Measurements from ENCODE around the gene TMEM18. TPM values are rescaled to one million over a fixed set of nuclear protein-coding genes. Genes with fewer than 3 reads are reported as not detected.

The TMEM18 gene
- polyA plus RNA-seq, 1 of the 3 experiments (the other 2 are of a cell fraction) = 29.3 TPM

DNA sequence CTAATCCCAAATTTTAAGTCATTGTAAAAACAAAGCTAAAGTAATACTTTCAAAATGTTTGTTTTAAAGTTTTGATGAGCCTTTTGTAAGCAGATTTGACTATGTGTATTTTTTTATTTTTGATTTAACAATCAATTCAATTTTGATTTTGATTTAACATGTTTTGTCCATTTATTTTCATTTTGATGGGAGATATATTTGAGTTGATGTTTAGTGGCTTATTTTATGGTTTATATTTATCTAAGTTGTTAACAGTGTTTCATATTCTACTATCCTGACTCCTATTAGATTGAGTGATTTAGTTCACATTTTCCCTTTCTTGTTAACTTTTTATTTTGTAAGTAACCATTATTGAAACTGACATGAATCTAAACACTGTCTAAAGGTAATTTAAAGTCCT is 44.7 kb downstream of the TMEM18 start:
- no peaks in the 10 kb centered on the region for H4K20me1 ChIP-seq (ENCODE audit: insufficient read depth)
- H3K9ac ChIP-seq = no peak overlapping the region
- H3K27ac ChIP-seq (ENCODE audit: low read depth in 2 of 2, low read length in 1 of 2) = no peak overlapping the region
- H3K4me1 ChIP-seq (ENCODE audit: control insufficient read depth in 1 of 2, insufficient read depth in 2 of 2, low read depth in 1 of 2, low read length in 1 of 2) = peaks cover 0 to 18% of the 10 kb centered on the region in 2 experiments; a peak in 2 of 4 replicates
- ChIA-PET POLR2A (no interaction called here), CTCF (no interaction called here)
- H3K27me3 ChIP-seq (ENCODE audit: insufficient read depth) = no peaks in the 10 kb centered on the region
- no peaks in the 10 kb centered on the region for H3F3A ChIP-seq (replicated peaks; ENCODE audit: insufficient read depth)
- no peaks in the 10 kb centered on the region; the same call in 1 of the 2 replicates for H3K9me3 ChIP-seq
- H3K4me2 ChIP-seq = no peak overlapping the region
- no peak overlapping the region for H2AFZ ChIP-seq (ENCODE audit: low read depth)
- no peak for DNase-seq
- TF ChIP-seq, protein P1, sequence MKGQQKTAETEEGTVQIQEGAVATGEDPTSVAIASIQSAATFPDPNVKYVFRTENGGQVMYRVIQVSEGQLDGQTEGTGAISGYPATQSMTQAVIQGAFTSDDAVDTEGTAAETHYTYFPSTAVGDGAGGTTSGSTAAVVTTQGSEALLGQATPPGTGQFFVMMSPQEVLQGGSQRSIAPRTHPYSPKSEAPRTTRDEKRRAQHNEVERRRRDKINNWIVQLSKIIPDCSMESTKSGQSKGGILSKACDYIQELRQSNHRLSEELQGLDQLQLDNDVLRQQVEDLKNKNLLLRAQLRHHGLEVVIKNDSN (IDR thresholded peaks at IDR 0.05; ENCODE audit: borderline replicate concordance, low read depth) = no peak
- no peak for TF ChIP-seq GABPA (IDR thresholded peaks at IDR 0.05; ENCODE audit: low read depth)
- TF ChIP-seq, protein P2, sequence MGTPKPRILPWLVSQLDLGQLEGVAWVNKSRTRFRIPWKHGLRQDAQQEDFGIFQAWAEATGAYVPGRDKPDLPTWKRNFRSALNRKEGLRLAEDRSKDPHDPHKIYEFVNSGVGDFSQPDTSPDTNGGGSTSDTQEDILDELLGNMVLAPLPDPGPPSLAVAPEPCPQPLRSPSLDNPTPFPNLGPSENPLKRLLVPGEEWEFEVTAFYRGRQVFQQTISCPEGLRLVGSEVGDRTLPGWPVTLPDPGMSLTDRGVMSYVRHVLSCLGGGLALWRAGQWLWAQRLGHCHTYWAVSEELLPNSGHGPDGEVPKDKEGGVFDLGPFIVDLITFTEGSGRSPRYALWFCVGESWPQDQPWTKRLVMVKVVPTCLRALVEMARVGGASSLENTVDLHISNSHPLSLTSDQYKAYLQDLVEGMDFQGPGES (IDR thresholded peaks at IDR 0.05; ENCODE audit: low read depth, low read length) = no peak
- no peak for TF ChIP-seq YY1 (IDR thresholded peaks at IDR 0.05; ENCODE audit: low read depth)
- no peak for TF ChIP-seq RFX5 (IDR thresholded peaks at IDR 0.05; ENCODE audit: low read length)
- TF ChIP-seq SMC3 (IDR thresholded peaks at IDR 0.05; ENCODE audit: low read depth, low read length) = no peak
- TF ChIP-seq TAF1 (IDR thresholded peaks at IDR 0.05; ENCODE audit: borderline replicate concordance, low read depth, low read length) = no peak
- TF ChIP-seq, protein P3, sequence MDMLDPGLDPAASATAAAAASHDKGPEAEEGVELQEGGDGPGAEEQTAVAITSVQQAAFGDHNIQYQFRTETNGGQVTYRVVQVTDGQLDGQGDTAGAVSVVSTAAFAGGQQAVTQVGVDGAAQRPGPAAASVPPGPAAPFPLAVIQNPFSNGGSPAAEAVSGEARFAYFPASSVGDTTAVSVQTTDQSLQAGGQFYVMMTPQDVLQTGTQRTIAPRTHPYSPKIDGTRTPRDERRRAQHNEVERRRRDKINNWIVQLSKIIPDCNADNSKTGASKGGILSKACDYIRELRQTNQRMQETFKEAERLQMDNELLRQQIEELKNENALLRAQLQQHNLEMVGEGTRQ (IDR thresholded peaks at IDR 0.05; ENCODE audit: borderline replicate concordance, low read depth, low read length) = no peak
- TF ChIP-seq, protein P4, sequence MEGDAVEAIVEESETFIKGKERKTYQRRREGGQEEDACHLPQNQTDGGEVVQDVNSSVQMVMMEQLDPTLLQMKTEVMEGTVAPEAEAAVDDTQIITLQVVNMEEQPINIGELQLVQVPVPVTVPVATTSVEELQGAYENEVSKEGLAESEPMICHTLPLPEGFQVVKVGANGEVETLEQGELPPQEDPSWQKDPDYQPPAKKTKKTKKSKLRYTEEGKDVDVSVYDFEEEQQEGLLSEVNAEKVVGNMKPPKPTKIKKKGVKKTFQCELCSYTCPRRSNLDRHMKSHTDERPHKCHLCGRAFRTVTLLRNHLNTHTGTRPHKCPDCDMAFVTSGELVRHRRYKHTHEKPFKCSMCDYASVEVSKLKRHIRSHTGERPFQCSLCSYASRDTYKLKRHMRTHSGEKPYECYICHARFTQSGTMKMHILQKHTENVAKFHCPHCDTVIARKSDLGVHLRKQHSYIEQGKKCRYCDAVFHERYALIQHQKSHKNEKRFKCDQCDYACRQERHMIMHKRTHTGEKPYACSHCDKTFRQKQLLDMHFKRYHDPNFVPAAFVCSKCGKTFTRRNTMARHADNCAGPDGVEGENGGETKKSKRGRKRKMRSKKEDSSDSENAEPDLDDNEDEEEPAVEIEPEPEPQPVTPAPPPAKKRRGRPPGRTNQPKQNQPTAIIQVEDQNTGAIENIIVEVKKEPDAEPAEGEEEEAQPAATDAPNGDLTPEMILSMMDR (IDR thresholded peaks at IDR 0.05) = no peak
- no peak for TF ChIP-seq RAD21 (IDR thresholded peaks at IDR 0.05; ENCODE audit: low read length)
- no peak for TF ChIP-seq RXRA (IDR thresholded peaks at IDR 0.05; ENCODE audit: borderline replicate concordance, low read depth)
- no peak for TF ChIP-seq POLR2AphosphoS5 (IDR thresholded peaks at IDR 0.05; ENCODE audit: low read depth, low read length)
- no peak for TF ChIP-seq NFIC (IDR thresholded peaks at IDR 0.05; ENCODE audit: borderline replicate concordance)
- no peak for TF ChIP-seq CHD2 (IDR thresholded peaks at IDR 0.05; ENCODE audit: low read length, partially characterized antibody)
- TF ChIP-seq FOXM1 (IDR thresholded peaks at IDR 0.05; ENCODE audit: low read depth) = no peak
- no peak for TF ChIP-seq FOXJ3 (CRISPR knock-in tag; IDR thresholded peaks at IDR 0.05)
- H3K9me2 ChIP-seq = no peaks in the 10 kb centered on the region; the same call in 1 of the 2 replicates
- H3K79me2 ChIP-seq (ENCODE audit: insufficient read depth) = no peaks in the 10 kb centered on the region
- no peak overlapping the region for H3K4me3 ChIP-seq (ENCODE audit: low read depth in 2 of 2, low read length in 1 of 2)
- H3K36me3 ChIP-seq (replicated peaks in 1 of 2; ENCODE audit: control insufficient read depth in 1 of 2, insufficient read depth in 2 of 2, low read length in 1 of 2) = no peaks in the 10 kb centered on the region

All from SK-N-SH (cell line).